OCI-LY7 (cell line): ENCODE measurements around the gene TGFBR2.

Experiments used
- CTCF ChIP-seq: fragments of 200-600 bp; sonication (generic); conservative IDR thresholded peaks from 2 replicates; pipeline ENCODE4 v1.5.1; 2014; ENCODE audit warnings: mild to moderate bottlenecking, antibody characterized with exemption, low read length, moderate library complexity, mixed read lengths
- EZH2phosphoT487 ChIP-seq: fragments of 200-600 bp; sonication (generic); IDR thresholded peaks from 2 replicates; pipeline ENCODE4 v1.6.1; 2018; ENCODE audit warnings: low read depth, borderline replicate concordance, mild to moderate bottlenecking, mixed run types, antibody characterized with exemption, low read length, moderate library complexity, mixed read lengths

- TF ChIP-seq CTCF (no peak), EZH2phosphoT487 (no peak)
Observed at GRCh38 chr3:30625541-30626438, 19.4 kb downstream of the TGFBR2 start.
